ENCODE data around the gene OCA2. TPM values are rescaled to one million over a fixed set of nuclear protein-coding genes. Genes with fewer than 3 reads are reported as not detected.
A peak's percentile ranks its signal among the peaks of the same experiment; 100 is the strongest.
"Not testable (repeated sequence)": the region's sequence is repeated elsewhere in the genome, so short reads cannot be mapped to it uniquely, and the experiment has no call there.

OCA2 gene
- total and polyA plus RNA-seq, 2 donors: 0.30 to 3.0 TPM

DNA sequence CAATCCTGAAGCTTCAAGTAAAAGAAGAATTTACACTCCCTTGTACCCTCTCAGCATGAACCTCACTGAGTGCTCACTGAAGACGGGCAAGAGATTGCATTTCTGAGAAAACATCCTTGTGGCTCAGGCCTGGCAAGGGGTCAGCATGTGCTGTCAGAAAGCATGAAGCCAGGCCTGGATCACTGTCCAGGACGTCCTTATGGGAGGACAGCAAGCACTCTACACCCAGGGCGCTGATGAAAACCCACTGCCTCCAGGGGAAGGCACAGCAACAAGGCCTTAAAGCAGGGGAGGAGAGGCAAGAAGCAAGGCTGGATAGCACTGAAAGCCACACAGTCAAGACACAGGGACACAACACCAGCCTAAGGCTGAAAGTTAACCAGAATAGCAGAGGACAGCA, 315.4 kb downstream of the OCA2 start:
- no peaks in the 10 kb centered on the region for H3K36me3 ChIP-seq (ENCODE audit: insufficient read depth)
- H3K4me3 ChIP-seq (ENCODE audit: low read depth, low read length): no peak overlapping the region
- DNase-seq (ENCODE audit: extremely low spot score): no peak
- WGBS: 52% methylated on average over 3 of the region's 3 CpGs
- H3K27ac ChIP-seq (ENCODE audit: low read depth): no peak overlapping the region
- H3K4me1 ChIP-seq (ENCODE audit: insufficient read depth): no peaks in the 10 kb centered on the region

- no peaks in the 10 kb centered on the region for H3K4me1 ChIP-seq (ENCODE audit: insufficient read depth)
- peak; percentile 11 for DNase-seq (ENCODE audit: extremely low spot score)
- no peaks in the 10 kb centered on the region for H3K36me3 ChIP-seq (ENCODE audit: insufficient read depth)
- H3K4me3 ChIP-seq (ENCODE audit: low read depth, low read length): no peak overlapping the region
- 26% methylated on average over 2 of the region's 2 CpGs for WGBS
- no peak overlapping the region for H3K27ac ChIP-seq (ENCODE audit: low read depth)
Observed at GRCh38 chr15:27782125-27782524, 317.0 kb downstream of the OCA2 start.

GRCh38 chr15:27776501-27776900, 322.6 kb downstream of the OCA2 start:
- Histone ChIP-seq H3K4me3 (ENCODE audit: low read depth, low read length) (no peak overlapping the region), H3K4me1 (ENCODE audit: insufficient read depth) (no peaks in the 10 kb centered on the region), H3K27ac (ENCODE audit: low read depth) (no peak overlapping the region), H3K36me3 (ENCODE audit: insufficient read depth) (no peaks in the 10 kb centered on the region)
- WGBS: 97% methylated on average over 15 of the region's 15 CpGs
- no peak for DNase-seq (ENCODE audit: extremely low spot score)

- Histone ChIP-seq H3K4me1 (ENCODE audit: insufficient read depth) (no peaks in the 10 kb centered on the region), H3K4me3 (ENCODE audit: low read depth, low read length) (no peak overlapping the region), H3K36me3 (ENCODE audit: insufficient read depth) (no peaks in the 10 kb centered on the region), H3K27ac (ENCODE audit: low read depth) (no peak overlapping the region)
- no peak for DNase-seq (ENCODE audit: extremely low spot score)
- WGBS: 95% methylated on average over 9 of the region's 9 CpGs
Observed at GRCh38 chr15:27774638-27775037, 324.5 kb downstream of the OCA2 start.

GRCh38 chr15:27774191-27774590, 324.9 kb downstream of the OCA2 start:
- 94% methylated on average over 6 of the region's 6 CpGs for WGBS

DNA sequence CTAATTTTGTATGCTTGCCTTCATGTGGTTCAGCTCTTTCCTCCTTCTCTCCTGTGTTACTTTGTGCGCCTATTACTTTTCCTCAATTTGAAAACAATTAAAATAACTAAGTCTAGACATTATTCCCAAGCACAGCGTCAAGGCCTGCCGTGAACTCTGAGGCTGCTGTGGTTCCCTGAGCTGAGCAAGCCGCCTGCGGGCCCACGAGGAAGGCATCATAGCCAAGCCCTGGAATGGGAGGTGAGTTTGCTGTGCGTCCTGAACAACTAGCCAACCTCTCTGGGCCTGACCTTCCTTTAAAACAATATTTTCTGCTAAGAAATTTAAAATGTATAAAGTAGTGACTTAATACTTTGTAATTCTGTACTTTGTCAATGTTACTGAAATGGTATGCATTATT, 327.2 kb downstream of the OCA2 start:
- H3K4me1 ChIP-seq (ENCODE audit: insufficient read depth): no peaks in the 10 kb centered on the region
- no peaks in the 10 kb centered on the region for H3K36me3 ChIP-seq (ENCODE audit: insufficient read depth)
- DNase-seq (ENCODE audit: extremely low spot score): no peak
- 95% methylated on average over 7 of the region's 7 CpGs for WGBS
- no peak overlapping the region for H3K27ac ChIP-seq (ENCODE audit: low read depth)
- no peak overlapping the region for H3K4me3 ChIP-seq (ENCODE audit: low read depth, low read length)

More at GRCh38 chr15:27774191-27774590, 324.9 kb downstream of the OCA2 start:
- H3K4me3 ChIP-seq (ENCODE audit: low read depth, low read length): no peak overlapping the region
- no peaks in the 10 kb centered on the region for H3K4me1 ChIP-seq (ENCODE audit: insufficient read depth)
- DNase-seq (ENCODE audit: extremely low spot score): no peak
- no peaks in the 10 kb centered on the region for H3K36me3 ChIP-seq (ENCODE audit: insufficient read depth)
- H3K27ac ChIP-seq (ENCODE audit: low read depth): no peak overlapping the region

- WGBS: 96% methylated on average over 26 of the region's 26 CpGs
- DNase-seq (ENCODE audit: extremely low spot score): no peak
- Histone ChIP-seq H3K36me3 (ENCODE audit: insufficient read depth) (no peaks in the 10 kb centered on the region), H3K4me3 (ENCODE audit: low read depth, low read length) (no peak overlapping the region), H3K27ac (ENCODE audit: low read depth) (no peak overlapping the region), H3K4me1 (ENCODE audit: insufficient read depth) (no peaks in the 10 kb centered on the region)
Observed at GRCh38 chr15:27770769-27771554, 328.2 kb downstream of the OCA2 start.

DNA sequence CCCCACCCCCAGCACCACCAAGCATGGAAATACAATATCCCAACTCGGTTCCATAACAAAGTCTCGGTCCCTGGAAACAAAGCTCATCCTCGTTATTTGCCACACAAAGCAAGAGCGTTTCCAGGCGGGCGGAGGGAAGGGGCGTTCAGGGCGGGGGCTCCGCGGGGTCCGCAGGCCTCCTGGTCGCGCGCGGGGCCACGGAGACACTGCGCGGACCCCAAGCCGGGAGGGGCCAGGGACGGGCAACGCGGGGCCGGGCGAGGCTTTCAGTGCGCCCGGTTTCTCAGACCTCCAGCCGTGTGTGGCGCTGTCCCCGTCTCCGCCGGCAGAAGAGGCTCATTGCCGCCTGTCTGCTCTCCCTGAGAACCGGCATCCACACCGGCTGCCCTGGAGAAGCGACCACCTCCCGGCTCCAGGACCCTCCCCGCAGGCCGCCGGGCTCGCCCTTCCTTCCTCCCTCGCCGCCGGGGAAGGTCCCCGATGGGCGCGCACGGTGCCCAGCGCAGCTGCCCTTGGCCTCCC, 329.0 kb downstream of the OCA2 start:
- H3K4me1 ChIP-seq (ENCODE audit: insufficient read depth): no peaks in the 10 kb centered on the region
- H3K36me3 ChIP-seq (ENCODE audit: insufficient read depth): no peaks in the 10 kb centered on the region
- no peak for DNase-seq (ENCODE audit: extremely low spot score)
- 94% methylated on average over 48 of the region's 48 CpGs for WGBS
- no peak overlapping the region for H3K4me3 ChIP-seq (ENCODE audit: low read depth, low read length)
- no peak overlapping the region for H3K27ac ChIP-seq (ENCODE audit: low read depth)

DNA sequence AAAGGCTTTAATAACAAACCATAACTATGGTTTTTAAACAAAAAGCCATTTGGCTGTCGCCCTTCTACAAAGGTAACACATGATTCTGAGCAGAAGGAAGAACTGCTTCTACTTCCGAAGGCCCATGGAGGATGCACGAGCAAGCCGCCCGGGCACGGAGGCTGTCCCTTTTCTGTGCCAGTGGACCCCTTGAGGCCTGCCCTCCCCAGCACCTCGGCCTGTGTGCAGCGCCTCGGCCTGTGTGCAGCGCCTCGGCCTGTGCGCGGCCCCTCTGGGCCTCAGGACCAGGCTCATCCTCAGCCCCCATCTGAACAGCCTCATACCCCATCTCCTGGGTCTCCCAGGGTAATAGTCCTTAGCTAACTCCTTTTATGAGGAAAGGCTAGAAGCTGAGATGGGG, 329.5 kb downstream of the OCA2 start:
- H3K4me1 ChIP-seq (ENCODE audit: insufficient read depth): no peaks in the 10 kb centered on the region
- DNase-seq (ENCODE audit: extremely low spot score): no peak
- 89% methylated on average over 13 of the region's 13 CpGs for WGBS

GRCh38 chr15:27768732-27769475, 330.2 kb downstream of the OCA2 start:
- no peak overlapping the region for H3K27ac ChIP-seq (ENCODE audit: low read depth)
- H3K4me3 ChIP-seq (ENCODE audit: low read depth, low read length): no peak overlapping the region
- no peak for DNase-seq (ENCODE audit: extremely low spot score)
- WGBS: 69% methylated on average over 24 of the region's 24 CpGs
- H3K36me3 ChIP-seq (ENCODE audit: insufficient read depth): no peaks in the 10 kb centered on the region
- no peaks in the 10 kb centered on the region for H3K4me1 ChIP-seq (ENCODE audit: insufficient read depth)

More for the DNA sequence above, 329.5 kb downstream of the OCA2 start:
- H3K4me3 ChIP-seq (ENCODE audit: low read depth, low read length): no peak overlapping the region
- H3K36me3 ChIP-seq (ENCODE audit: insufficient read depth): no peaks in the 10 kb centered on the region
- H3K27ac ChIP-seq (ENCODE audit: low read depth): no peak overlapping the region

DNA sequence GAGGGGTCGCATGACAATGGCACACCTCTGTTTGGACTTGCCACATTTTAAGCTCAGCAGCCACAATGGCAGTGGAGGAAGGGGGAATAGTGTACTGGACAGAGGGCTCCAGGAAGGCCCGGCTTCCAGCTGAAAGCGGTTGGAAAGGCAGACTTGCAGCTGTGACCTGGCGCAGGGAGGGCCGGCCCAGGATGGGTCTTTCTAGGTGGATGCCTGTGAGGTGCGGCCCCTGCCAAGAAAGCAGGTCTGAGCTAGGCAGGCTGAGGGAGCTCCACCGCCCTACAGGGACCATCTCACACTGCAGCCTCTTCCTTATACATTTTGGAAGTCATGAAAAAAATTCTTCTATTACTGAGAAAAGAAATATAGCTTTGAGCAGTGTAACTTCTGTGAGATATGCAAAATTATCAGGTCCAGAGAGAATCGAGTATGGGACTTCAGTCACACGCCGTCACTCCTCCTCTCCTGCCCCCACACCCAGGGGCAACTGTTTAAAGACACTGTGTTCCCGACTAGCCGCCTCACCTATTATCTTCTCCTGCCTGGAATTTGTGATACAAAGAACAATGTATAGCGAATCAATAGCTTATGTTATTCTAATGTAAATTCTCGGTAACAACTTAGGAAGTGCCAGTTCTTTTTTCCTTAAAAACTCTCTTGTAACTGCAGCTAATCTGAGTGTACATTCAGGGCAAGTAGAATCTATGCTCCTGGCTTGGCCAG, 331.0 kb downstream of the OCA2 start:
- H3K27ac ChIP-seq (ENCODE audit: low read depth): no peak overlapping the region
- WGBS: 90% methylated on average over 14 of the region's 14 CpGs
- DNase-seq (ENCODE audit: extremely low spot score): no peak
- H3K4me1 ChIP-seq (ENCODE audit: insufficient read depth): no peaks in the 10 kb centered on the region
- H3K36me3 ChIP-seq (ENCODE audit: insufficient read depth): no peaks in the 10 kb centered on the region
- H3K4me3 ChIP-seq (ENCODE audit: low read depth, low read length): no peak overlapping the region

GRCh38 chr15:27767430-27767829, 331.7 kb downstream of the OCA2 start:
- not testable (repeated sequence) for H3K36me3 ChIP-seq (ENCODE audit: insufficient read depth); H3K4me3 ChIP-seq (ENCODE audit: low read depth, low read length); DNase-seq (ENCODE audit: extremely low spot score); H3K4me1 ChIP-seq (ENCODE audit: insufficient read depth); H3K27ac ChIP-seq (ENCODE audit: low read depth)

DNA sequence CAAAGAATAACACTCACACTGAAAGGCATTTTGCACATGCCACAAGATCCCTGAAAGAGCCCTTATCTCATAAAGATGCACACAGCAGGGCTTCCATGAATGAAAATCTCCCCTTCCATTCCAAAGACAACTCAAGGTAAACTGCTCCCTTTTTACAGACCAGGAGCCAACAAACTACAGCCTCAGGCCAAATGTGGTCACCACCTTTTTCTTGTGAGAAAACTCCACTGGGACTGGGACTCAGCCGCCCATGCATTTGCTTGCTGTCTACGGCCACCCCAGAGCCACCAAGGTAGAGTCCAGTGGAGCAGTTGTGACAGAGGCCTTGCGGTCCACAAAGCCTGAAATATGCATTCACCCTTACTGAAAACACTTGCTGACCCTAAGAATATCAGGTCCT, 334.8 kb downstream of the OCA2 start:
- Histone ChIP-seq H3K27ac (ENCODE audit: low read depth) (no peak overlapping the region), H3K36me3 (ENCODE audit: insufficient read depth) (no peaks in the 10 kb centered on the region), H3K4me1 (ENCODE audit: insufficient read depth) (no peaks in the 10 kb centered on the region), H3K4me3 (ENCODE audit: low read depth, low read length) (no peak overlapping the region)
- DNase-seq (ENCODE audit: extremely low spot score): no peak
- 95% methylated on average over 3 of the region's 3 CpGs for WGBS

Measured in urinary bladder (tissue), 4 donors.